Iris pigment epithelial cell (primary cell): ENCODE results near the gene ATXN3.

ENCODE experiments used
- DNase-seq: peaks from one replicate; pipeline ENCODE4 v3.0.0-alpha.2; 2011; ENCODE audit warnings: low read depth

ATXN3 gene

GRCh38 chr14:92106143-92106926, at the start of gene ATXN3:
Gene ATXN3, minus strand, starts transcription at chr14:92106582. Its CDS starts 30 bp downstream, at chr14:92106552.
- DNase-seq, result peak; percentile 99

DNA sequence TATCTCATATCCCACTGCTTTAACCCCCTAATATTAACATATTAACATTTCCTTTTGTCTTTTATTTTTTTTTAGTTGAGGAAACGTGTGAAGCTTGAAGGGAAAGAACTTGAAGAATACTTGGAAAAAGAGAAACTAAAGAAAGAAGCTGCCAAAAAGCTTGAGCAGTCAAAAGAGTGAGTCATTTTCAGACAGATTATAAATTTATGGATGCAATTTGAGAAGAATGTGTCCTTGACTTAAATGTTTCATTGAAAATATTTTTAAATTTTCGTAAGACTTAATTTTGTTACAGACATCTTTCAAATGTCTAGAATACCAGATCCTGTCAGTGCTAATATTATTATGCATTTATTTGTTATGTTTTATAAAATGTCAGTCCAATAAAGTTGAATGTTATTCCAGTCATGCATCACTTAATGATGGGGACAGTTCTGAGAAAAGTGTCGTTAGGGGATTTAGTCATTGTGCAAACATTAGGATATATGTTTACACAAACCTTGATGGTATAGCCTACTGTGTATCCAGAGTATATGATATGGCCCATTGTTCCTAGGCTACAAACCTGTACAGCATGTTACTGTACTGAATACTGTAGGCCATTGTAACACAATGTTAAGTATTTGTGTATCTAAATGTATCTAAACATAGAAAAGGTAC, 48.0 kb upstream of the ATXN3 start:
- DNase-seq, result peak; percentile 70

GRCh38 chr14:92153581-92153980, 47.2 kb upstream of the ATXN3 start:
- no peak for DNase-seq

- DNase-seq, result peak; percentile 87
Measured at GRCh38 chr14:92144708-92145107, 38.3 kb upstream of the ATXN3 start.

- no peak for DNase-seq
Measured at GRCh38 chr14:92143962-92144361, 37.6 kb upstream of the ATXN3 start.

DNA sequence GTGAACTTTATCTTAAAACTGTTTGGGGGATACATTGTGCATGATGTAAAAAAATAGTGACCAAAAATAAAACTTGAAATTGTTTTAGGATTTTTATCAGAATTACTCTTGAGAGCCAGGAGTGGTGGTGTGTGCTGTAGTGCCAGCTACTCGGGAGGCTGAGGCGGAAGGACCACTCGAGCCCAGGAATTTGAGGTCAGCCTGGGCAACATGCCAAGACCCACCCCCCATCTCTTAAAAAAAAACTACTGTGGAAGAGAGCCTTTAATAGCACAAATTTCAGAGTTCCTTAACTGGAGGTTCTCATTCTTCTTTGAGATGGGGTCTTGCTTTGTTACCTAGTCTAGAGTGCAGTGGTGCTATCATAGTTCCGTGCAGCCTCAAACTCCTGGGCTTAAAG, 36.9 kb upstream of the ATXN3 start:
- DNase-seq, result no peak

DNA sequence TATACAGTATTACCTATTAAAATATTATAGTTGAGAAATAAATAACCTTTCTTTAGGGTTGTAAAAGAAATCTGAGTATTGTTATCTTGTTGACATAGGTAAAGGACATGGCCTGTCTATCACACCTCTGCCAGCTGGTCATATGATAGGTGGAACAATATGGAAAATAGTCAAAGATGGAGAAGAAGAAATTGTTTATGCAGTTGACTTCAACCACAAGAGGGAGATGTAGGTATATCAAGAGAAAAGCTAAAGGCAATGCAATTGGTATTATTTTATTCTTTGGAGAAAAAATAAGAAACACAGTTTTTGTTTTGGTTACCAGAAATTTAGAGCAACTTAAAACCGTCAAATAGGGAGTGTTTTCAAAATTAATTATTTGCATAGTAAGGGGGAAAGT, 28.9 kb upstream of the ATXN3 start:
- peak; percentile 52 for DNase-seq

- no peak for DNase-seq
Measured at GRCh38 chr14:92134456-92134855, 28.1 kb upstream of the ATXN3 start.

DNA sequence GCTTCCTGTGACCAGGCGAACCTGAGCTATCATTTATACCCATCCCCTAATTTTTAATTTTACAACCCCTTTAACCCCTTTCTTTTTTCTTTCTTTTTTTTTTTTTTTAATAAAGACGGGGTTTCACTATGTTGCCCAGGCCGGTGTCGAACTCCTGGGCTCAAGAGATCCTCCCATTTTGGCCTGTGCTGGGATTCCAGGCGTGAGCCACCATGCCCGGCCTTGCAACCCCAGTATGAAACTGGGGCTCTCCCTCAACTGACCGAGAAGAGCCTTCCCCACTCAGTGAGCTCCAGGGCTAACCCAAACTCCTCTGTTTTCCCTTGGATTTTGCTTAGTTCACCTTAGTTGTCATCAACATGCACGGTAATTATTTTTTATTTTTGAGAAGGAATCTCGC, 16.4 kb upstream of the ATXN3 start:
- DNase-seq, result no peak

DNA sequence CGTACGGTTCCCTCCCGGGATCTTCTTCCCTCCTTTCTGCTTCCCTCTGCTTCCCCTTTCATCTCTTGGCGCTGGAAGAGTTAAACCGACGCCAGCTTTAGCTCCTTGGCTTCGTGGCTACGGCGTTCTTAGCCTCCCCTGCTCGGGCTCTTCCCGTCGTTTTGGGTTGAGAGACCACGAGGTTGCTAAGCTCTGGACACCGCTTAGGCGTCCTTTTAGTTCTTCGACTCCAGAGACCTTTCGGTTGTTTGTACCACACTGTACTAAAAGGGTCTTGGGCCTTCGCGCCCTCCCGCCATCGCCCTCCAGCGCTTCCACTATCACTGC, 15.9 kb upstream of the ATXN3 start:
- peak; percentile 43 for DNase-seq

- peak; percentile 83 for DNase-seq
Measured at GRCh38 chr14:92121670-92122350, 15.4 kb upstream of the ATXN3 start, which contains the start of the genes CPSF2 and NDUFB1. Gene CPSF2, plus strand, starts transcription at chr14:92121969. Its CDS starts 9,016 bp downstream, at chr14:92130985. Gene NDUFB1, minus strand, starts transcription at chr14:92121706. Its CDS starts 4,069 bp downstream, at chr14:92117637.

- DNase-seq, result peak; percentile 65
Measured at GRCh38 chr14:92121207-92121669, 14.9 kb upstream of the ATXN3 start.

DNA sequence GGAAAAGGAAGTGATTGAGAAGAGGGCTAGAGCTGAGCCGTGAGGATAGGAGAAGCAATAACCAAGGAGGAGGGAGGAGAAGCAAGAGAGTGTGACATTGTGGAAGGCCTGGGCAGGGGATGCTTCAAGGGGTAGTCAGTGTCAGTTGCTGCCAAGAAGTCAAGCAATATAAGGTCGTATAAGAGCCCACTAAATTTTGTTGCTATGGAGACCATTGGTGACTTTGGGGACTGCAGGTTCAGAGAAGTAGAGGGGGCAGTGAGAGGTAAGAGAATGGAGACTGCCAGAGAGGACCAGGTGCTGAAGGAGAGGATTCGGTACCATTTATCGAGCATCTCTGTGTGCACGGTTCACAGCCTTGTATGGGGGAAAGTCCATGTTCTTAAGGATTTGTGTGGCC, 3.1 kb upstream of the ATXN3 start:
- no peak for DNase-seq

- DNase-seq, result peak; percentile 6
Measured at GRCh38 chr14:92108345-92109254, 2.2 kb upstream of the ATXN3 start.

DNA sequence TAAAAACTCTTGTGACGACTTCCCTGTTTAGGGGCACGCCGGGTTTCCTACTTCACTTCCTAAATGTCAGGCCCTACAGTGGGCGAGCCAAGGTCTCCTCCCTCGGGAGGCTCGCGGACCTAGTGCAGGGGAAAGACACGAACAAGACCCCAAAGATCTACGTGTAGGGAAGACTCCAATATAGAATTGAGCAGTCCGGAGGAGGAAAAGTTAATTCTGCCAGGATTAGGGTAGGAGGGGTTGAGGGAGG, 564 bp downstream of the ATXN3 start:
- DNase-seq, result no peak

DNA sequence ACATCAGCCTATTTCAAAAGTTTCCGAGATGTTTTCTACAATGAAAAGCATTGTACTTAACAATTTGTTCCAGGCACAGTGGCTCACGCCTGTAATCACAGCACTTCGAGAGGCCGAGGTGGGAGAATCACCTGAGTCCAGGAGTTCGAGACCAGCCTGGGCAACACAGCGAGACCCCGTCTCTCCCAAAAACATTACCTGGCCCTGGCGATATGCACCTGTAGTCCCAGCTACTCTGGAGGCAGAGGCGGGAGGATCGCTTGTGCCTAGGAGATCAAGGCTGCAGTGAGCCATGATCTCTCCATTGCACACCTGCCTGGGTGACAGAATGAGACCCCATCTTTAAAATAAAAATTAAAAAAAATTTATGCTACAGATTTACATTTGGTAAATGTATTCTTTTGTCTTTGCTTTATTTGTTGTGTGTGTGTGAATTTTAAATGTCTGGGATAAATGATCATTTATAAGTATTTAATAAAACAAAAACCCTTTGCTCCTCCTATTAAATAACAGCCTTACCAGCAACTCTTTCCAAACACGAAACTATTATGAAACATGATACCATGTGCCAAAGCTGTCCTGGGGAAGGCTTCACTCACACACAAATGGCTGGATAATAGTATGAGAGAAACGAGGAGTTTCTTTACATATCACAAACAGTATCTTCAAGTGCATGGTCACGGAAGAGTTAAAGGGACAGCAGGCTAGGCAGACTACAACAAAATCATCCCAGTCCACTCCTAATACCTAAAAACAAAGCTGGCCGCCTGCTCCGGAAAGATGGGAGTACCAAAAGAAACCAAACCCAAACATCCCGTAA, 1.1 kb downstream of the ATXN3 start:
- DNase-seq, result peak; percentile 63

- DNase-seq, result no peak
Measured at GRCh38 chr14:92103363-92103989, 2.9 kb downstream of the ATXN3 start.

DNA sequence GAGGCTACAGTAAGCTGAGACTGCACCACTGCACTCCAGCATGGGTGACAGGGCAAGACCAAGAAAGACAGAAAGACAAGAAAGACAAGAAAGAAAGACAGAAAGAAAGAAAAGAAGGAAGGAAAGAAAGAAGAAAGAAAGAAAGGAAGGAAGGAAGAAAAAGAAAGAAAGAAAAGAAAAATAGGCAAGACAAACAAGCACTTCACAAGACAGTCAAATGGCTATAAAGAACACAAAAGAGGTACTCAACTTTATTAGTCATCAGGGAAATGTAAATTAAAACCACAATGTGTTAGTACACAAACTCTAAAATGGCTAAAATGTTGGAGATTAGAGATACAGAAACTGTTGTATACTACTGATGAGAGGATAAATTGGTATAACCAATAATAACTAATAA, 6.6 kb downstream of the ATXN3 start:
- no peak for DNase-seq

DNA sequence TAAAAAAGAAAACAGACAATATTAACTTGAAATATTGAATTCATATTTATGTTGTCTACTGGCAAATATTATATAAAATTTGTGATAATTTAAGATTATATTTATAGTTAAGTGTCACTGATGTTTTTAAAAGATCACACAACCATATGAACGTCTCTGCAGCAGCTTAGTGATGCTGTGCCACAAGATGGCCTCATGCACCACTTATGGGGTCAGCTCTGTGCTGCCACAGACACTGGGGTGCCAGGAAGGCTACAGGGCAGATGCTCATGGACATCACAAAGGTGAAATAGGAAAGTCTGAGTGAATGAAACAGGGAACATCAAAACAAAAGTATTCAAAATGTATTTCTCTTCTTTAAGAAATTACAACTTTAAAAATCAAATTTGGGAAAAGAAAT, 13.1 kb downstream of the ATXN3 start:
- DNase-seq, result no peak

DNA sequence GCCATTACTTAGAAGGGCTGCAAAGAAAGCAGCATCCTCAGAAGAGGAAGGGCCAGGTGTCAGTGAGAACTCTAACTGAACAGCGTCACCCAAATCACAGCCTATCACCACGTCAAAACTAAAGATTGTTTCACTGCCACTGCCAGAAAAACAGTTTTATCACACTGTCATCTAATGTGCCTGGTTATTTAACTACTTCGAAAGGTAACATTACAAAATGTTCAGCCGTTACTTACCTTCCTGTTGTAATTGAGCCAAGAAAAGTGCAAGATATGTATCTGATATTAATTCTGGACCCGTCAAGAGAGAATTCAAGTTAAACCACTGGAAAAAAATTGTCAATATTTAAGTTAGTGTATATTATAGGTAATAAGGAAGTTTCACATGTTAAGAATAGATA, 17.9 kb downstream of the ATXN3 start:
- DNase-seq, result no peak

GRCh38 chr14:92074555-92074954, 31.8 kb downstream of the ATXN3 start:
- peak; percentile 45 for DNase-seq
